KBM-7 (cell line): ENCODE data around the gene CNTNAP2.
"Not testable (repeated sequence)": the region's sequence is repeated elsewhere in the genome, so short reads cannot be mapped to it uniquely, and the experiment has no call there.

Experiments
- DNase-seq: peaks from one replicate; pipeline ENCODE4 v3.0.0-alpha.2; 2015
- in situ Hi-C: fragments of 300-500 bp; cut with MboI; formaldehyde crosslinking; loops from 2 replicates; pipeline ENCODE4 v1.14.3; 2020; ENCODE audit warnings: low sequenced_read_pairs, low pct_unique_long_range_greater_than_20kb, mixed read lengths

CNTNAP2 gene

GRCh38 chr7:146889806-146890555 is 773.4 kb downstream of the CNTNAP2 start:
- no peak for DNase-seq
- in situ Hi-C loops = no loop called here

GRCh38 chr7:146892151-146892550 is 775.5 kb downstream of the CNTNAP2 start:
- no peak for DNase-seq
- in situ Hi-C loops = no loop called here

GRCh38 chr7:146894927-146895326 is 778.3 kb downstream of the CNTNAP2 start:
- no peak for DNase-seq
- in situ Hi-C loops = no loop called here

GRCh38 chr7:146902266-146902665 is 785.7 kb downstream of the CNTNAP2 start:
- in situ Hi-C loops = no loop called here
- DNase-seq = no peak

- DNase-seq = no peak
- in situ Hi-C loops = no loop called here
Measured at GRCh38 chr7:146902728-146903127, 786.1 kb downstream of the CNTNAP2 start.

- DNase-seq, in situ Hi-C loops: not testable (repeated sequence)
Measured at GRCh38 chr7:146905746-146906145, 789.1 kb downstream of the CNTNAP2 start.

- no peak for DNase-seq
- in situ Hi-C loops = no loop called here
Measured at GRCh38 chr7:146922782-146923181, 806.2 kb downstream of the CNTNAP2 start.

- no peak for DNase-seq
- in situ Hi-C loops = no loop called here
Measured at GRCh38 chr7:146926841-146927240, 810.2 kb downstream of the CNTNAP2 start.

GRCh38 chr7:146937836-146938235 is 821.2 kb downstream of the CNTNAP2 start:
- DNase-seq = no peak
- in situ Hi-C loops = no loop called here

- in situ Hi-C loops = no loop called here
- DNase-seq = no peak
Measured at GRCh38 chr7:146943483-146943882, 826.9 kb downstream of the CNTNAP2 start.

- in situ Hi-C loops = no loop called here
- no peak for DNase-seq
Measured at GRCh38 chr7:146948703-146949102, 832.1 kb downstream of the CNTNAP2 start.

- in situ Hi-C loops = no loop called here
- DNase-seq = no peak
Measured at GRCh38 chr7:146956321-146956720, 839.7 kb downstream of the CNTNAP2 start.

- in situ Hi-C loops = no loop called here
- DNase-seq = no peak
Measured at GRCh38 chr7:146956853-146957252, 840.3 kb downstream of the CNTNAP2 start.

- no peak for DNase-seq
- in situ Hi-C loops = no loop called here
Measured at GRCh38 chr7:146960773-146961391, 844.3 kb downstream of the CNTNAP2 start.

GRCh38 chr7:146961617-146962016 is 845.0 kb downstream of the CNTNAP2 start:
- no peak for DNase-seq
- in situ Hi-C loops = no loop called here

GRCh38 chr7:146966274-146966673 is 849.7 kb downstream of the CNTNAP2 start:
- in situ Hi-C loops = no loop called here
- DNase-seq = no peak

- in situ Hi-C loops = no loop called here
Measured at GRCh38 chr7:146982482-146982881, 865.9 kb downstream of the CNTNAP2 start.

GRCh38 chr7:146991596-146991995 is 875.0 kb downstream of the CNTNAP2 start:
- DNase-seq = no peak
- in situ Hi-C loops = no loop called here

More at GRCh38 chr7:146982482-146982881, 865.9 kb downstream of the CNTNAP2 start:
- no peak for DNase-seq

GRCh38 chr7:146993764-146994163 is 877.2 kb downstream of the CNTNAP2 start:
- no peak for DNase-seq
- in situ Hi-C loops = no loop called here

- in situ Hi-C loops = no loop called here
- no peak for DNase-seq
Measured at GRCh38 chr7:147008530-147008929, 891.9 kb downstream of the CNTNAP2 start.

- no peak for DNase-seq
Measured at GRCh38 chr7:147012666-147013065, 896.1 kb downstream of the CNTNAP2 start.

More at GRCh38 chr7:147012666-147013065, 896.1 kb downstream of the CNTNAP2 start:
- in situ Hi-C loops = no loop called here
